Activated T-helper 9 cell treated with anti-CD3 and anti-CD28 coated beads, Interleukin-2, amount 50 U/mL, for 16 hours (primary cell): ENCODE results near the gene SLC25A2.

ENCODE experiments used
- DNase-seq: peaks from one replicate; pipeline ENCODE4 v3.0.0-alpha.2; 2020; ENCODE audit warnings: low read depth

Gene SLC25A2

GRCh38 chr5:141313711-141314110 is 9.9 kb upstream of the SLC25A2 start:
- no peak for DNase-seq

- no peak for DNase-seq
Observed at GRCh38 chr5:141306630-141307029, 2.8 kb upstream of the SLC25A2 start.

GRCh38 chr5:141298376-141298775 is 5.5 kb downstream of the SLC25A2 start:
- no peak for DNase-seq

GRCh38 chr5:141272906-141273305 is 30.9 kb downstream of the SLC25A2 start:
- DNase-seq, result no peak

- DNase-seq, result no peak
Observed at GRCh38 chr5:141269195-141269594, 34.7 kb downstream of the SLC25A2 start.

GRCh38 chr5:141261238-141261546 is 42.7 kb downstream of the SLC25A2 start:
- DNase-seq, result no peak

GRCh38 chr5:141260458-141261237 is 43.2 kb downstream of the SLC25A2 start:
- DNase-seq, result no peak

- DNase-seq, result no peak
Observed at GRCh38 chr5:141258948-141259347, 44.9 kb downstream of the SLC25A2 start.

GRCh38 chr5:141258464-141258863 is 45.4 kb downstream of the SLC25A2 start:
- DNase-seq, result no peak
